SK-N-MC (cell line): ENCODE results near the gene NPTX1.

ENCODE experiments used
- EZH2 ChIP-seq: fragments of 200-600 bp; sonication (generic); IDR thresholded peaks from one replicate; pipeline ENCODE4 v1.6.1; 2017; ENCODE audit warnings: antibody characterized with exemption
- POLR2AphosphoS5 ChIP-seq: IDR thresholded peaks from 2 replicates; pipeline ENCODE4 v1.6.1; 2012; ENCODE audit warnings: mild to moderate bottlenecking, low read depth, low read length, borderline replicate concordance

DNA sequence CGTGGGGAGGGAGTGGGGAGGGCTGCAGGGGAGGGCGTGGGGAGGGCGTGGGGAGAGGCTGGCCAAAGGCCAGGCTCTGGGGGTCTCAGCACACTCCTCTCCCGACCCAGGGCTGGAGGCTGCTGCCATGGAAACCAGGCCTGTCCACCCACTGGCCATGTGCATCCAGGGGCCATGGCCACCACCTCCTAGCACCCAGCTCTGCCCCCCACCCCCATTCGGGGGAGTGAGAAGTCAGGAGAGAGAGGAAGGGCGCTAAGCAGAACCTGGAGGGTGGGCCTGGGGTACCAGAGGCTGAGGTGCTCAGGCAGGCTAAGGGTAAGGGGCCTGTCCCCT lies 31.8 kb downstream of the NPTX1 start:
- TF ChIP-seq EZH2 (no peak), POLR2AphosphoS5 (no peak)
